ENCODE measurements around the gene ZBTB32.
"Not testable (repeated sequence)": the region's sequence is repeated elsewhere in the genome, so short reads cannot be mapped to it uniquely, and the experiment has no call there.

The ZBTB32 gene, protein sequence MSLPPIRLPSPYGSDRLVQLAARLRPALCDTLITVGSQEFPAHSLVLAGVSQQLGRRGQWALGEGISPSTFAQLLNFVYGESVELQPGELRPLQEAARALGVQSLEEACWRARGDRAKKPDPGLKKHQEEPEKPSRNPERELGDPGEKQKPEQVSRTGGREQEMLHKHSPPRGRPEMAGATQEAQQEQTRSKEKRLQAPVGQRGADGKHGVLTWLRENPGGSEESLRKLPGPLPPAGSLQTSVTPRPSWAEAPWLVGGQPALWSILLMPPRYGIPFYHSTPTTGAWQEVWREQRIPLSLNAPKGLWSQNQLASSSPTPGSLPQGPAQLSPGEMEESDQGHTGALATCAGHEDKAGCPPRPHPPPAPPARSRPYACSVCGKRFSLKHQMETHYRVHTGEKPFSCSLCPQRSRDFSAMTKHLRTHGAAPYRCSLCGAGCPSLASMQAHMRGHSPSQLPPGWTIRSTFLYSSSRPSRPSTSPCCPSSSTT

DNA sequence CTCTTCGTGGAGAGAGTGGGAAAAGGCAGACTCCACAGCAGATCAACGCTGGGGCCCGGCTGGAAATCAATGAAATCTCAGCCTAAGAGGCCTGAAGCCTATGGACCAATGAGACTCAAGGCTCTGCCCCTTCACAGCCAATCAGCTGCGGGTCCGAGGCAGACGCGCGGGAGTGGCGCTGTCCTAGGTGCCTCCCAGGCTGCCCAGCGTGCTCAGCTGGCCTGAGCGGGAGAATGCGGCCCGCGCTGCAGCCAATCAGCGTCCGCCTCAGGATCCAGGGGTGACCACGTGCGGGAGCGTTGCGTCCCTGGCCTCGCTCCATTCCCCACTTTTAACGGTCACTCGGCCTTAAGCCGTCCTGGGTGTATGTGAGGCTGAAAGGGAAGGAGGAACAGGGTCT lies at the start of gene ZBTB32:
ZBTB32 (plus strand) TSS at position 341 of the 400 bp plus-strand sequence. CDS start 10,069 bp downstream, outside the sequence.
- DNase-seq, result no peak

DNA sequence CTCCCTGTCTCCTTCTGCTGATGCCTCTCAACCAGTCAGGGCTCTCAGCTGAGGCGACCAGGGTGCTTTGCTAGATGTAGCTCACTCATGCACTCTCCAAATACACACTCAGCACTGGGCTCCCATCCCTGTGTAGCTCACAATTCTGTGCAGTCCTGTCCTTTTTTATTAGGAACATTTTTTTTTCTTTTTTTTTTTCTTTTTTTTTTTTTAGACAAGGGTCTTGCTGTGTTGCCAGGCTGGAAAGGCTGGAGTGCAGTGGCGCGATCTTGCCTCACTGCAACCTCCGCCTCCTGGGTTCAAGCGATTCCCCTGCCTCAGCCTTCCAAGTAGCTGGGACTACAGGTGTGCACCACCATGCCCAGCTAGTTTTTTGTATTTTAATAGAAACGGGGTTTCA lies 49.5 kb upstream of the ZBTB32 start:
- DNase-seq, result not testable (repeated sequence)

- no peak for DNase-seq
Measured at GRCh38 chr19:35655600-35655999, 48.8 kb upstream of the ZBTB32 start.

DNA sequence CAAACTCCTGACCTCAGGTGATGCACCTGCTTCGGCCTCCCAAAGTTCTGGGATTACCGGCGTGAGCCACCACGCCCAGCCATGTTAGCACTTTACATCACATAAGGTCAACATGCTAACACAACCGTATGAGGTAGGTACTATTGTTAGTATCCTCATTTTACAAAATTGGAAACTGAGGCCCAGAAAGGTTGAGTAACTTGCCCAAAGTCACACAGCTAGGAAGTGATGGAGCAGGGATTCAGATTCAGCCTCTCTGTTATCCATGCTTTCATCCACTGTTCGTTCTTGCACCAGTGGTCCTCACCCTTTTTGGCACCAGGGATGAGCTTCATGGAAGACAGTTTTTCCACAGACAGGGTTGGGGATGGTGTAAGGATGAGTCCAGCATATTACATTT lies 47.7 kb upstream of the ZBTB32 start:
- DNase-seq, result no peak

GRCh38 chr19:35657904-35658700 lies 46.3 kb upstream of the ZBTB32 start:
- no peak for DNase-seq

GRCh38 chr19:35661995-35662340 lies 42.4 kb upstream of the ZBTB32 start:
- DNase-seq, result no peak

GRCh38 chr19:35663981-35664380 lies 40.4 kb upstream of the ZBTB32 start:
- no peak for DNase-seq

- no peak for DNase-seq
Measured at GRCh38 chr19:35665157-35665556, 39.2 kb upstream of the ZBTB32 start.

GRCh38 chr19:35665604-35666003 lies 38.8 kb upstream of the ZBTB32 start:
- DNase-seq, result no peak

- no peak for DNase-seq
Measured at GRCh38 chr19:35666251-35666913, 38.0 kb upstream of the ZBTB32 start, which contains the start of gene UPK1A. TSS of gene UPK1A (plus strand) at chr19:35666517. CDS start at chr19:35666813, 296 bp downstream.

DNA sequence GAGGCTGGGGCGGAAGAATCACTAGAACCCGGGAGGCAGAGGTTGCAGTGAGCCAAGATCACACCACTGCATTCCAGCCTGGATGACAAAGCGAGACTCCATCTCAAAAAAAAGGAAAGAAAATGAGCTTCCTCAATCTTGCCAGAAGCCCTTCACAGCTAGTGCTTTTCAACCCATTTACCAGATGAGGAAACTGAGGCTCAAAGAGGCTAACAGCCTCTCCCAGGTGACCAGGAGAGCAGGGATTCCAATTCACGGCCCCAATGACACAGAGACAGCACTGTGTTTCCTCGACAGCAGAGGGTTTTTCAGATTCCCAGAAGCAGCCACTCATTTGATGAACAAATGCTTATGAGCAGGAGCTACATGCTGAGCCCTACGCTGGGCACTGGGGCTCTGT lies 34.8 kb upstream of the ZBTB32 start:
- DNase-seq, result no peak

- DNase-seq, result no peak
Measured at GRCh38 chr19:35669974-35670373, 34.4 kb upstream of the ZBTB32 start.

DNA sequence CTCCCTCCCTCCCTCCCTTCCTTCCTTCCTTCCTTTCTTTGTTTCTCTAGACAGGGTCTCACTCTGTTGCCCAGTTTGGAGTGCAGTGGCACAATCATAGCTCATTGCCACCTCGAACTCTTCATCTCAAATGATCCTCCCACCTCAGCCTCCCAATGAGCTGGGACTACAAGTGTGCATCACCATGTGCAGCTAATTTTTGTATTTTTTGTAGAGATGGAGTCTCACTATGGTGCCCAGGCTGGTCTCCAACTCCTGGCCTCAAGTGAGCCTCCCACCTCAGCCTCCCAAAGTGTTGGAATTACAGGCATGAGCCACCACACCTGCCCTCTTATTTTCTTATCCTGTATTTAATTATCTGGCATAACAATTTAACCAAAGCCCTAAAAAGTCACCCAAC lies 33.7 kb upstream of the ZBTB32 start:
- DNase-seq, result no peak

- no peak for DNase-seq
Measured at GRCh38 chr19:35671818-35672217, 32.5 kb upstream of the ZBTB32 start.

DNA sequence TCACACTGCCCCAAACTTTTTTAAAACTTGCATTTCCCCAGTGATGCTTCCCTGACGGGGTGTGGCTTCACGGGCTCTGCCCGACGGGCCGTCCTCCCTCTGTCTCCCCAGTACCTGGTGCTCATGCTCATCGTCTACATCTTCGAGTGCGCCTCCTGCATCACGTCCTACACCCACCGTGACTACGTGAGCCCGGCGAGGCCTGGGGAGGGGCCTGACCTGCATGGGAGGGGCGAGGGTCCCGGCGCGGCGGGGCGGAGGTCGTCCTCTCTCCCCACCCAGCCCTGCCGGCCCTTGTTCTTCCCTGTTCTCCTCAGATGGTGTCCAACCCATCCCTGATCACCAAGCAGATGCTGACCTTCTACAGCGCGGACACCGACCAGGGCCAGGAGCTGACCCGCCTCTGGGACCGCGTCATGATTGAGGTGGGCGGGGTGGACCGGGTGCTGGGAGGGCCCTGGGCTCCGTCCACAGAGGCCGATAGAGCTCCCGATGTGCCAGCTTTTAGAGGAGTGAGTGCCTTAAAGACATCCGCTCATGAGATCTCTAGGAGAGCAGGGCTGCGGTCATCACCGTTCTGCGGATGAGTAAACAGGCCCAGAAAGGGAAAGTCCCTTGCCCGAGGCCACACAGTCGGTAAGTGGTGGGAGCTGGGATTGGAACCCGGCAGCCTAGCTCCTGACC lies 31.1 kb upstream of the ZBTB32 start:
- DNase-seq, result no peak

- DNase-seq, result no peak
Measured at GRCh38 chr19:35675589-35676140, 28.7 kb upstream of the ZBTB32 start.

- DNase-seq, result no peak
Measured at GRCh38 chr19:35689836-35690235, 14.5 kb upstream of the ZBTB32 start.

DNA sequence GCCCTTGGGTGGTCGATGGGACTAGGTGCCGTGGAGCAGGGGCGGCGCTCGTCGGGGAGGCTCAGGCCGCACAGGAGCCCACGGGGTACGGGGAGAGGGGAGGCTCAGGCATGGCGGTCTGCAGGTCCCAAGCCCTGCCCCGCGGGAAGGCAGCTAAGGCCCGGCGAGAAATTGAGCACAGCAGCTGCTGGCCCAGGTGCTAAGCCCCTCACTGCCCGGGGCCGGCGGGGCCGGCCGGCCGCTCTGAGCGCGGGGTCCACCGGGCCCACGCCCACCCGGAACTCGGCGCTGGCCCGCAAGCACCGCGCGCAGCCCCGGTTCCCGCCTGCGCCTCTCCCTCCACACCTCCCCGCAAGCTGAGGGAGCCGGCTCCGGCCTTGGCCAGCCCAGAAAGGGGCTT lies 13.3 kb upstream of the ZBTB32 start:
- not testable (repeated sequence) for DNase-seq

DNA sequence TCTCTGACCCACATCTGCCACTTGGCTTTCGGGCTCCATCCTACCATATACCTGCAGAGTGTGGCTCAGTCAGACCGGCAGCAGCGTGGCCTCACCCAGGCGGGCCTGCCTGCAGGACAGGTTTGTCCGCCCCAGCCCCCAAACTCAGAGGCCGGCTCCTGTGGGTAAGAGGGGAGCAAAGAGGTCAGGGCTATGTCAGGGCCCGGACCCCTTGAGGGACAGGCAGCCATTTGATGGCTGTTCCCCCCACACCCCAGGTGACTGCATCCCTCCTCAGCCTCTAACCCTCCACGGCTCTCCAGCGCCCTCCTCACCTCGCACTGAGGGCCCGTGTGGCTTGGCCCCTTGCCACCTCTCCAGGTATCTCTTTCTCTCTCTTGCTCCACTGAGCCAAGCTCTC lies 12.3 kb upstream of the ZBTB32 start:
- DNase-seq, result no peak

DNA sequence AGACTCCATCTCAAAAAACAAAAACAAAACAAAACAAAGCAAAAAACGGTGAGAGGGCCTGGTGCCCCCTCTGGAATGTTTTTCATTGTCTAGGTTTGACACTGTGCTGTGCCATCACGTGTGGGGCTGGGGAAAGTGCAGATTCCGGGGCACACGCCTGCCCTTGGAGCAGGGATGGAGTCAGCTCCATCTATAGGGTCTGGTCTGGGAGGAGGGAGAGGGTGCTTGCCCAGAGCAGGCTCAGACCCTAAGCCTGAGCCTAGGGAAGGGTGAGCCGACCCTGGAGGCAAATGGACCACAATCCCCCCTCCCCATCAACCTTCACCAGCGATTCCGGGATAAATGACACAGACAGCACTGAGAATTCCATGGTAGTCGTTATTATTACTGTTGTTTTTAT lies 10.9 kb upstream of the ZBTB32 start:
- no peak for DNase-seq

DNA sequence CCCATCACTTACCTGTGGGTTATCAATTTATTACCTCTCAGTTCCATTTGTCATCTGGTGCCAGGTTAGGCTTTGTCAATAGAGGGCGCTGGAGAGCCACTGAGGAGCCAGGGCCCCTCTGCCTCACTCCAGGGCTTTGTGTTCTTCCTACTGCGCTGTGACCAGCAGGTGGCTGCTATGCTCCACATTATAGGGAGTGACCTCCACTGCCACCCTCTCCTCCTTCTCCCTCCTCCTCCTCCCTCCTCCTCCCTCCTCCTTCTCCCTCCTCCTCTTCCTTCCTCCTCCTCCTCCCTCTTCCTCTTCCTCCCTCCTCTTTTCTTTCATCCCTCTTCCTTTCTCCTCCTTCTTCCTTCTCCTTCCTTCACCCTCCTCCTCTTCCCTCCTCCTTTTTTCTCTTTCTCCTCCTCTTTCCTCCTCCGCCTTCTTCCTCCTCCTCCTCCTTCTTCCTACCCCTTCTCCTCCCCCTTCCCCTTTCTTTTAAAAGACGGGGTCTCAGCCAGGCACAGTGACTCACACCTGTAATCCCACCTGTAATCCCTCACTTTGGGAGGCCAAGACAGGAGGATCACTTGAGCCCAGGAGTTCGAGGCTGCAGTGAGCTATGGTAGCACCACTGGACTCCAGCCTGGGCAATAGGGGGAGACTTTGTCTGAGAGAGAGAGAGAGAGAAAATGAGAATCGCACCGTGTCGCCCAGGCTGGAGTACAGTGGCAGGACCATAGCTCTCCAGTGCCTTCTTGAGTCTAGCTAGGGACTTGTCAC lies 10.3 kb upstream of the ZBTB32 start:
- peak; percentile 82 for DNase-seq

All from NCI-H1694 treated with DMSO at 0.1 percent for 48 hours (cell line).